GM12872 (cell line): ENCODE results near the gene GNAT2.

Source experiments
- CTCF ChIP-seq: IDR thresholded peaks from 3 replicates; pipeline ENCODE4 v1.5.1; 2011; ENCODE audit warnings: low read depth, mild to moderate bottlenecking, low read length, moderate library complexity; ENCODE audit not compliant: insufficient read depth

Gene GNAT2

GRCh38 chr1:109557520-109557919, 61.9 kb downstream of the GNAT2 start:
- no peak for TF ChIP-seq CTCF

GRCh38 chr1:109556563-109556962, 62.9 kb downstream of the GNAT2 start:
- no peak for TF ChIP-seq CTCF
